Measurements from ENCODE around the gene CSTB. TPM values are rescaled to one million over a fixed set of nuclear protein-coding genes. Genes with fewer than 3 reads are reported as not detected.
"Not testable (repeated sequence)": the region's sequence is repeated elsewhere in the genome, so short reads cannot be mapped to it uniquely, and the experiment has no call there.

The CSTB gene, protein sequence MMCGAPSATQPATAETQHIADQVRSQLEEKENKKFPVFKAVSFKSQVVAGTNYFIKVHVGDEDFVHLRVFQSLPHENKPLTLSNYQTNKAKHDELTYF
- 4.2 and 4.9 TPM in 2 replicates for total RNA-seq

DNA sequence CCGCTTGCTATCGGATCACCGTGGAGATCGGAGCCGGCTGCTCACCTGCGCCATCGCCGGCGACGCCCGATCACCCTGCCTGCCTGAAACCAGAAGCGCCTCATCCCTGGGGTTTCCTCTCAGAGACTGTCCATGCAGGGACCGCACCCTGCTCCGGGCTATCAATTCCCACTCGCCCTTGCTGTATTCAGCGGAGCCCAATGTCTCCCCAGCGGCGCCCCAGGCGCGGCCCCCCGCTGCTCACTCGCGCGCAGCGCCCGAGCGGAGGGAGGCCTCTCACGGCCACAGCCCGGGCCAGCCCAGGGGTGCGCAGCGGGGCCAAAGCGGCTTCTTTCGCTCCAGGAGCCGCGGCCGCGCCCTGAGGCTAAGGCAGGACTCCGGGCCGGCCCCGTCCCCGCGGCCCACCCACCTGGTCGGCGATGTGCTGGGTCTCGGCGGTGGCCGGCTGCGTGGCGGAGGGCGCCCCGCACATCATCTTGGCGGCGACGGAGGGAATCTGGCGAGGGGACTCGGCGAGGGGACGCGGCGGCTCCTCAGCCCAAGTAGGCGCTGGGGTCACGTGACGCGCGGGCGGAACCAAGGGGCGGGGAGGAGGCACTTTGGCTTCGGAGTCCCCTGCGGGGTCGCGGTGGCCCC, at the start of gene CSTB:
Gene CSTB, minus strand, starts transcription at position 514 of the 636 bp plus-strand sequence. Its CDS starts 39 bp downstream, at position 475.
- no peak for DNase-seq (ENCODE audit: low read depth)

DNA sequence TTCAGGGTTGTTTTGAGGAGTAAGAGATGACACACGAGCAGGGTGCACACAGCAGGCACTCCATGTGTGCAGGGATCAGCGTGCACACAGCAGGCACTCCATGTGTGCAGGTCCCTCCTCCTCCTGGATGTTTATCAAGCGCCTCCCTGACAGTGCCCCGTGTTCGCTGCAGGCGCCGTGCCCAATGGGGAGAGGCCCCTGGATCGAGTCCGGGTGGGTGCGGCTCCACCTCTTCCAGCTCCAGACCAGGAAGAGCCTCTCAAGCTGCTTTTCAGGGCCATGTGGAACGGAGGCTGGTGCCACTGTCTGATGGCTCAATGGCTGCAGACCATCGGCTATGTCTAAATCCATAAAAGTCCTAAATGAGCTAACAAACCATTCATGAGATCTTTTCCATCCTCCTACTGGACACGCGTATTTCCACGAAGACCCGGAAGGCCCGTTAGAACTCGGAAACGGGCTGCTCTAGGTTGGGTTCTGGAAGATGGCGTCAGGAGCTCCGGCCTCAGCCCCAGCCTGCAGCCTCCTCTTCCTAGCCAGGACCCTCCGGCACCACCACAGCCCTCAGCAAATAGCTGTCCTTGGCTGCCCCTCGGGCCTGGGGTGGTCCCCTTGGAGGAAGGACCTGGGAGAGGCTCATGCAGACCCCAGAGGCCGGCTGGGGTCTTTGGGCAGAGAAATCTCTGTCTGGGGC, 49.3 kb upstream of the CSTB start:
- no peak for DNase-seq (ENCODE audit: low read depth)

DNA sequence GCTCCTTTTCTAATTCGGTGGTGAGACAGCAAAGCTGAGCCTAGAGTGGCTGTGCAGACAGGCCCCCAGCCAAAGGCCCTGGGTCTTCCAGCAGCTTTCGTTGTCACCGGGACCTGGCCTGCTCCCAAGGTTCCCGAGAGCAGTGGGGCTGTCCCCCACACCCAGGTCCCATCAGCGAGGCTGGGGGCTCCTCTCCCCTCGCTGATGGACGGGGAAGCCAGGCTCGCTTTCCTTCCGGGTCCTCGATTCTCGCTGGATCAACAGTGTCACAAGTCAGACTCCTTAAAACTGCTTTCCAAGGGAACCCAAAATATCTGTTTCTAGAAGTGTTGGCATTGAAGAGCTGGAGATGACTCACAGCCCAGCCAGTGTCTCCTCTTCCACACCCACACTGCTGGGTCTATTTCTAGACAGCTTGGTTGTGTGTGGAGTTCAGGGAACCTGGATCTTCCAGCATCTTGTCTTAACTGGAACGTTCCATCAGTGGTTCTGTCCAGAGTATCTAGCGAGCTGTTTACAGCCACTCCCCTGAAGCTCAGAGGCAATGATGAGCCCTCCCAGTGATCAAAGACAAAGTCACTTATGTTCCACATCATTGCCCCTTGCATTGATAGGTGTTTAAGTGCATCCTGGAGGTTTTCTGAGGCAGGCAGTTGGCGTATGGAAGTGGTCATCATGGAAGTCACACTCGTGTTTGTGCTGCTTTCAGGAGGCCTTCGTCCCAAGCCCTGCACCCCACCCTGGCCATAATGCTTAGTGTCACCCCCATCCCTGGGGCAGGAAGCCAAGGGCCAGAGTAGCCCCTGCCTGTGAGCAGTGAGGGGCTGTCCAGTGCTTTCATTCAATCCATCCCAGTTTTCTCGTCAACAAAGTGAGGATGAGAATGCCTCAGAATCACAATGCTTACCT, 48.5 kb upstream of the CSTB start:
- DNase-seq (ENCODE audit: low read depth): peak; percentile 12

DNA sequence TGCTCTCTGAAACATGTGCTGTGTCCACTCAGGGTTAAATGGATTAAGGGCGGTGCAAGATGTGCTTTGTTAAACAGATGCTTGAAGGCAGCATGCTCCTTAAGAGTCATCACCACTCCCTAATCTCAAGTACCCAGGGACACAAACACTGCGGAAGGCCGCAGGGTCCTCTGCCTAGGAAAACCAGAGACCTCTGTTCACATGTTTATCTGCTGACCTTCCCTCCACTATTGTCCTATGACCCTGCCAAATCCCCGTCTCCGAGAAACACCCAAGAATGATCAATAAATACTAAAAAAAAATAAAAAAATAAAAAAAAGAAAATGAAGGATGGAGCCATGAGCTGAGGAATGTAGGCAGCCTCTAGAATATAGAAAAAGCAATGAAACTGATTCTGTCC, 46.6 kb upstream of the CSTB start:
- DNase-seq (ENCODE audit: low read depth): not testable (repeated sequence)

DNA sequence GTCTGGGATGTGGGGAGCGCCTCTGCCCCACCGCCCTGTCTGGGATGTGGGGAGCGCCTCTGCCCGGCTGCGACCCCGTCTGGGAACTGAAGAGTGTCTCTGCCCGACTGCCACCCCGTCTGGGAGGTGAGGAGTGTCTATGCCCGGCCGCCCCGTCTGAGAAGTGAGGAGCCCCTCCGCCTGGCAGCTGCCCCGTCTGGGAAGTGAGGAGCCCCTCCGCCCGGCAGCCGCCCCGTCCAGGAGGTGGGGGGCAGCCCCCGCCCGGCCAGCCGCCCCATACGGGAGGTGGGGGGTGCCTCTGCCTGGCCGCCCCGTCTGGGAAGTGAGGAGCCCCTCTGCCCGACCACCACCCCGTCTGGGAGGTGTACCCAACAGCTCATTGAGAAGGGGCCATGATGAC, 46.1 kb upstream of the CSTB start:
- DNase-seq (ENCODE audit: low read depth): not testable (repeated sequence)

DNA sequence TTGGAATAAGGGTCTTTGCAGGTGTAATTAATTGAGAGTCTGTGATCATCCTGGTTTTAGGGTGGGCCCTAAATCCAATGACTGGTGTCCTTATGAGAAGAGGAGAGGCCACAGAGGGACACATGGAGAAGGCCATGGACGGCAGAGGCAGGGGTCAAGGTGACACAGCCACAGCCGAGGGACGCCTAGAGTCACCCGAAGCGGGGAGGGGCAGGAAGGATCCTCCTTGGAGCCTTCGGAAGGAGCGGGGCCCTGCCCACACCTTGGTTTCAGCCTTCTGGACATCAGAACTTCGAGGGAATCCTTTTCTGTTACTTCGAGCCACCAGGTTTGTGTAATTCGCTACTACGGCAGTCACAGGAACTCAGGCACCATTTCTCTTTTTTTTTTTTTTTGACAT, 44.4 kb upstream of the CSTB start:
- no peak for DNase-seq (ENCODE audit: low read depth)

DNA sequence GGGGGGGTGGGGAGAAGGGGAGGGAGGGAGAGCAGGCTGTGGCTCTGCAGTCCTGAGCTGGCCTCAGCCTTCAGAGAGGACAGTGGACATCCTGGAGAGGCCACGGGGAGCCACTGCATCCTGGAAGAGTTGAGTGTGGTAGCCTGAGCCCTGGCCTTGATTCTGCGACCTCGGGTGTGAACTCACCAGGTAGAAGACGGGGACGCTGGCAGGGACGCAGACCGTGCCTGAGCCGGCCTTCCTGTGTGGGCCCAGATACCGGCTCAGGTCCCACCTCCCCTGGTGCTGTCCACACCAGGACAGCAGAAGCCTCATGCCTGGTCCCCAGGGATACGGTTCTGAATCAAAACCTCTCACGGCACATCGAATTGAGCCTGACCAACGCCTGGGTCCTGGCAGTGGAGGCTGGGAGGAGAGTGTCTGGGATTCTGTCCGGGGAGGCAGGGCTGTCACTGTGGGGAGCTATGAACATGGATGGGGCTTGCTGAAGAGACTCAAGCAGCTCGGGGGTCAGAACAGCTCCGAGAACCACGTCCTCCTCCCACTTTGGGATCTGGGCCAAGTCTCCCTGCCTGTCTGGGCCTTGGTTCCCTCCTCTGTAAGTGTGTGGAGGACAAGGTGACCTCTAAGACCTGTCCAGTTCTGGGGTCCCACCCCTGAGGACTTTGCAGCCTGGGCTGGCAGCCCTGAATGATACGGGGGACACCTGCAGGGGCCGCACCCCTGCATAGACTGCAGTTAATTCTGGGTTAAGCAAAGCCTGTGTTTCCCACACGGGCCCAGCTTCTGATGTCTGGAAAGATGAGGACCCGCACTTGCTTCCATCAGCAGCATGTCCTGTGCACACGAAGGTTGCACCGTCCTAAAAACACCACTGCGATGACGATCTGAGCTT, 43.6 kb upstream of the CSTB start:
- DNase-seq (ENCODE audit: low read depth): no peak

DNA sequence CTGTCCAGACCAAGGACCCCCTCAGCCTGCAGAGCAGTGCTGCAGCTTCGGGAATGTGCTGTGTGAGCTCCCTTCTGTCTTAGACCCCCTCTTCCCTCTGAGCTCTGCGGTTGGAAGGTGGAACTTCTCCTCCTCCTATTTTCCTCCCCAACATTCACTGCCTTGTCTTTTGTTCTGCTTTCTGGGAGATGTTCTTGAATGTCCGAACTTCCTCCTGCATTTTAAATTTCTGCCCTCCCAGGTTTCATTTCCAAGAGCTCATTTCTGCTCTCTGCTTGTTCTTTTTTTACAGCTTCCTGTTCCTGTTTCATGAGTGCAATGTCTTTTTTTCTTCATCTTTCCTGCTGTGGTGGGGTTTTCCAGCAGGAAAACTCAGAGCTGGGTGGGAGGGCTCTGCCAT, 42.6 kb upstream of the CSTB start:
- no peak for DNase-seq (ENCODE audit: low read depth)

DNA sequence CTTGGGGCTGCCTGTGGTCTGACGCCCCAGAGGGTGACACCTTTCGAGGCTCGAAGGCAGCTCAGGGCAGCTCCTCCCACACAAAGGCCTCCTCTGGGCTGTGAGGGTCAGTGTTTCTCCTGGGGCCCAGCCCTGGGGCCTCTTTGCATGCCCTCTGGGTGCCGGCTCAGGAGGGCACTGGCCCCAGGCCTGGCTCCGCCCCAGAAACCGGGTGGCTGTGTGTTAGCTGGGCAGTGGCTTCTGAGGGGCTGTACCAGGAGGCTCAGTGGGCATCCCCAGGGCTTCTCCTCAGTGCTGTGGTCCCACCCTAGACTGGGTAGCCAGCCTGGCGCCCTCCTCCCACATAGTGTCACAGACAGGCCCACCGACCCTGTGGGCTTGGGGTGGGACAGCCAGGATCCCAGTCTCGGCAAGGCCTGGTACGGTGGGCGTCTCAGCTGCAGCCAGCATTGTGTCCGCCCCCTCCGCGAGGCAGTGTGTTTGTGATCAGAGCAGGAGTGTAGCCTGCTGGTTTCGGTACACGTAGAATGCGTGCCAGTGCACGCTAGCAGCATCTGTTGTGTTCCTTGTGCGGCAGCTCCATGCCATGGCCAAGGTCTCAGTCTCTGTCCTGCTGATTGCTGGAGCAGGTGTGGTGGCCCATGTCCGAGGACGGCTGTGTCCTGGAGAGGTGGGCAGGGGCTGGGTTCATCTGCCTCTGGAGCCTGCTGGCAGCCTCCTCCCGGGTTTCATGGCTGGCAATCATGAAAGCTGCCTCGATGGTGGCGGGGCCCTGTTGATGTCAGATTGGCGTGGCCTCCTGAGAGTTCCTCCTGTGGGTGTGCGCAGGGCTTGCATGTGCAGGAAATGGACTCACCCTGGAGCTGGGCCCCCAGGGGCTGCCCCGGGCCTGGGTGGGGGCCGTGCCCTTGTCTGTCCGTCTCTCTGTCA, 41.3 kb upstream of the CSTB start:
- no peak for DNase-seq (ENCODE audit: low read depth)

DNA sequence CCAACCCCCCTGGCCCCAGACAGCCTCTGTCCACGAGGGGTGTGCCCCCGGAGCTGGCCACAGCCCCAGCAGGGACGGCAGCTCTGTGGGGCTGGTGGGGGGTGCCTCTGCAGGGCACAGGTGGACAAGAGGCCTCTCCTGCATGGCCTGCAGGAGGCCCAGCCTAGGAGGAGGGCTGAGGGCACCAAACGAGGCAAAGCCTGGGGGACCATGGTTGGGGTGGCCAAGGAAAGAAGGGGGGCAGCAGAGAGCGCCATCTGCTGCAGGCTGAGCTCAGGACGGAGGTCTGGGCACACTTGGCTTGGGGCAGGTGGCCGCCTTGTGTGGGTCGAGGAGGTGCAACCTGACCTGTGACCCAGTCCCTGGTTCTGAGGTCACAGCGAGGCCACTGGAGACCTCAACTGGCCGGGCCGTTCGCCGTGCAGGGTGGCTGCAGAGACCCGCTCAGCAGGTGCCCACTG, 40.5 kb upstream of the CSTB start:
- no peak for DNase-seq (ENCODE audit: low read depth)

DNA sequence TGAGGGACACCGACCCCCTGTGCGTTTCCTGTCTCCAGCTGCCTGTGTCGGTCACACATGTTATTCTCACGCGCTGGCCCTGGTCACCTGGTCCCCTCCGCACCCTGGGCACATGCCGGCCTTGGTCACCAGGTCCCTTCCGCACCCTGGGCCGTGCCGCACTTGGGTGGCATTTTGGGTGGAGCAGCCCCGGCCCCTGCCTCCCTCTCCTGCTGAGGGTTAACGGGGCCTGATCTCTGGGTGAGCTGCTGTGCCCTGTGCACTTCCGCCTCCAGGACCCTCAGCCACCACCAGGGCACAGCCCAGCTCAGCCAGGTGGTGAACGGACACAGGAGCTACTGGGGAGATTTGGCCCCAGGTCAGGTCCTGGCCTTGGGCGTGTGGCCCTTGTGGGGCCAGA, 39.9 kb upstream of the CSTB start:
- DNase-seq (ENCODE audit: low read depth): no peak

DNA sequence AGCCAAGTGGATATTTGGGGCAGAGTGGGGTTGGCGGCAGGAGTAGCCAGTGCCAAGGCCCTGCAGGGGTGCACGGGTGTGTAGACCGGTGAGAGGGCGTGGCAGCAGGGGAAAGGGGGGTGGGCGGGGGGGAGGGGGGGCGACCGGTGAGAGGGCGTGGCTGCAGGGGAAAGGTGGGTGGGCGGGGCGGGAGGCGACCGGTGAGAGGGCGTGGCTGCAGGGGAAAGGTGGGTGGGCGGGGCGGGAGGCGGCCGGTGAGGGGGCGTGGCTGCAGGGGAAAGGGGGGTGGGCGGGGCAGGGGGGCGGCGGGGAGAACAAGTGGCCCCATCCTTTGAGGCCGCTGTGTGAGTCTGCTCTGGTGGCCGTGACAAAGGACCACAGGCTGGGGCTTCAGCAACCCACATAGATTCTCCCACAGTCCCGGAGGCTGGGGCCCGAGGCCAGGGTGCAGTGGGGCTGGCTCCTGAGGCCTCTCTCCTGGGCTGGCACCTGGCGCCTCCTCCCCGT, 39.1 kb upstream of the CSTB start:
- no peak for DNase-seq (ENCODE audit: low read depth)

DNA sequence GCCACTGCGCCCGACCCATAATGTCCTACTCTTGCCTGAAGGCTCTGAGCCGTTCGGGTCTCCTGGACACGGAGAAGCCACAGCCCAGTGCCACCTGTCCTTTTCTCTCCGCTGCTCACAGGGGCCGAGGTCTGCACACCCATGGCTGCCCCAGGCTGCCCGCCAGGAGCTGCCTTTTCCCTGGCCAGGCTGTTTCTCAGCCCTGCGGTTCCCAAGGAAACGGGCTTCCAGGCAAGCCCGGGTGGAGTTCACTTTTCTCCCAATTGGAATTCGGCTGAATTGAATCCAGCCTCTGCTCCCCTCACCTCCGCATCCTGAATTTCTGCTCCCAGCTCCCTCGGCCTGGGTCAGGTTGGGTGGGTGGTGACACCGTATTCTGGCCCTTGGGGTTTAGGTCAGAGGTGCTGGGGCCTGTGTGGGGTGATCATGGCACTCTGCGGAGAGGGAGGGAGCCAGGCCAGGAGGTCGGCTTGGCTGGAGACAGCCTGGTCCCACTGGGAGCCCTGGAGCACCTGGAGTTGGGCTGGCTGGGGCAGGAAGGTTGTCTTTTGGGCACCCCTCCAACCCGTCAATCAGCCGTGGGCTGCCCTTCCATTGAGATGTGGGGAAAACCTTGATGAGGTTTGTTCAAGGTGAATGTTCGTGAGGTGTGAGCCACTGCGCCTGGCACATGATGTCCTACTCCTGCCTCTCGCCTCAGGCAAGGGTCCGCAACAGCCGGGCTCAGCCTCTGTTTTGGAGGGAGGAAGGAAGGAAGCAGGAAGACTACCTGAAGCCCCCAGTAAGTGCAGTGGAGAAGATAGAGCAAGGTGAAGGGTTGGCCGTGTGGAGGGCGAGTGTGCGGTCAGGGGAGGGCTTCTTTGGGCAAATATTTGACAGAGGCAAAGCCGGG, 38.4 kb upstream of the CSTB start:
- no peak for DNase-seq (ENCODE audit: low read depth)

DNA sequence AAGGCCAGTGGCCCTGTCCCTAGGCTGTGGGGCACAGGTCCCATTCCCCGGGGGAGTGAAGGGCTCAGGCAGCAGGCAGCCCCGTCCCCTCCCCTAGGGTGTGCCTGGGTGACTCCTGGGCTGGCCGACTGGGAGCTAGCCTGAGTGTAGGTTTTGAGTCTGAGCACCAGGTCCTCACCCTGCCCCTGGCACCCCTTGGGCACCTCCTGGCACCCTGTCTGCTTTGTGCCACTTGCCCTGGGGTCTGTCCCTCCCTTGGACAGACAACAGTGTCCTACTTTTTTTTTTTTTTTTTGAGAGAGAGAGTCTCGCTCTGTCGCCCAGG, 37.5 kb upstream of the CSTB start:
- DNase-seq (ENCODE audit: low read depth): no peak

DNA sequence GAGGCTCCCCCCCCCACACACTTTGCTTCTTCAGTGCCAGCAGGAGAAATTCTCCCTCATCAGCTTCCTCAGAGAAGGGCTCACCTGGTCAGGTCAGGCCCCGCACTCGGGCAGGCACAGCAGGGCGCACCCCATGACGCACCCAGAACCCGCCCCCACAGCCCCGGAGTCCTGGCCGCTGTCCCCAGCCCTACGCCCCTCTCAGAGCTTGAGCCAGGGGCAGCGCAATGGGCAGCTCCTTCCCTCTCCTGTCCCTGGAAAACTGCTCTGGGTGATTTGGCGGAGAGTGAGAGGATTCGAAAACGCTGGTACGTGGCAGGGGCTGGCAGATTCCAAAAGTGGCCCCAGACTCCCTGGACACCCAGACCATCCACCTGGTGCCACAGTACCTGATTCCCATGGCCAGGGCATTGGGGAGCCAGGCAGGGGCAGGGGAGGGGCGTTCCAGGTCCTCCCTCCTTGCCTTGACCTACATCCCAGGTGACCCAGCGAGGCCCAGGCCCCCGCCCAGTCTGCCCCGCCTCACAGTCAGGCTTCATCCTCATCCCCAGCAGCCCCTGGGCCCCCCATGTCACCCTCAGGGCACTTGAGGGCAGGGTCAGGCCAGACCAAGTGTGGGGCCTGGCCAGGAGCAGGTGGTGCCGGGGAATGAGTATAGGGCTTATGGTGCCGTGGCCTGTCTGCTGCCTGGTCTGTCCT, 37.0 kb upstream of the CSTB start:
- no peak for DNase-seq (ENCODE audit: low read depth)

DNA sequence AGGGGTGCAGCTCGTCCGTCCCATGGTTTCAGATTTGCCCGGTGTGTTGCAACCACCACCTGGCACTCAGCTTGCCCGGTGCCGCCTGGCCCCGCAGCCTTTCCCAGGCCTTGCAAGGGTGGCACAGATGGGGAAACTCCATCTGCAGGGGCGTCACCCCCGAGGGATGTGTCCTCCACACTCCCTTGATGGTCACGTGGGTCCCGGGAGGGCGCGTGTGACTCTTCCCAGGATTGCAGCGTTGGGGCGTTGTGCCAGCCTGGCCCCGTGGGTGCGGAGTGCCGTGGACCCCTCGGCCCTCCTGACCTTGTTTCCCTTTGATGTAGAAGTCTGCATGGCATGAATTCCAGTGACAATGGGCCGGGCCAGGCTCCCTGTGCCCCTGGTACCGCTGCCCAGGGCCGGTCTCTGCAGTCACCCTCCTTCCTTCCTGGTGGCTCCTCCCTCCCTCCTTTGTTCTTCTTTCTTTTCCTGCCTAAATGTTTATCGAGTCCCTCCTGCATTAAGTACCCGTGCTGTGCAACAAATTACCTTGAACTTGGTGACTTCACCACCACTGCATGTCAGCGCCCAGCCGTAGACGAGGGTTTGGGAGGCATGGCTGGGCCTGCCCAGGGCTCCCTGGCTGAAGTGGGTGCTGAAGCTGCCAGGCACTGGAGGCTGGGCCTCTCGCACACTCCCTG, 36.2 kb upstream of the CSTB start:
- no peak for DNase-seq (ENCODE audit: low read depth)

DNA sequence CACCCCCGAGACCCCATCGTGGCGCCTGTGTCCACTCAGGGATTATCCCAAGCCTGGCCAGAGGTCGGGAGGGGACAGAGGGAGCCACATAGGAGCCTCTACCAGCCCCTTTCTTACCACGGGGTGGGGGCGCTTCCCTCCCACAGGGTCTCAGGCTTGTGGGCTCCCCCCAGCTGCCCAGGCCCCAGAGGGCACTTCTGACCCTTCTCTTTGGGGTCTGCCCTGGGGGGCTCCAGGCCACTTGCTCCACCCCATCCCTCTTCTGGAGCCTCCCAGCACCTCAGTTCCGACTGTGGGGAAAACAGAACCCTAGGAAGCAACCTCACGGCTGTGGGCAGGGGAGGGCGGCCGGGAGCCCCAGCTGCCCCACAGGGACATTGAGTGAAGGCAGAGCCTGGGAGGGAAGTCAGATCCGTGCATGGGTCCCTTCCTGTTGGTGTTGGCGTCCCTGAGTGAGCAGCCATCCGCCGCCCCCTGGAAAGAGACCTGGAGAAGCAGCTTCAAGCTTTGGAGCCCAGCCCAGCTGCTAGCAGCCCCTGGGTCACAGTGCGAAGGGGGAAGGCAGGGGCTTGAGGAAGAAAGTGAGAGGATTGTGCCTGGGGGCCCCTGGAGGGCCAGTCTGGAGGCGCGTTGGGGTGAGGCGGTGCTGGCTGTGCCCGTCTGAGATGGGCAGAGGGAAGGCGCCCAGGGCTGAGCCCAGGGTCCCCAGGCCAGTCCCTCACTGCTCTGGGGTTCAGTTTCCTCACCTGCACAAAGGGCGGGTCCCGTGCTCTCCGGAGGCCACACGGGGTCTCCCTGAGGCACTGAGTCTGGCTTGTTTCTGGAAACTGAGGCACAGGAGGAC, 35.4 kb upstream of the CSTB start:
- DNase-seq (ENCODE audit: low read depth): no peak

Data from renal cortical epithelial cell (primary cell).